ENCODE results near the gene RFX1. TPM values are rescaled to one million over a fixed set of nuclear protein-coding genes. Genes with fewer than 3 reads are reported as not detected.

The RFX1 gene
- total and polyA plus RNA-seq, 9 of the 15 experiments (the other 6 are each of a cell fraction or from before 2014, with no cell fraction given): 0.14 to 19.3 (median 1.2) TPM

- TF ChIP-seq CHD7 (IDR thresholded peaks at IDR 0.05; ENCODE audit: low read depth, low read length) (no peak), MYC (IDR thresholded peaks at IDR 0.05; ENCODE audit: low read depth, low read length) (no peak), MYC (CRISPR knock-in tag; IDR thresholded peaks at IDR 0.05; ENCODE audit: borderline replicate concordance, low read depth) (no peak), NELFE (IDR thresholded peaks at IDR 0.05; ENCODE audit: insufficient read depth, insufficient read length) (no peak), ZBTB7A (IDR thresholded peaks at IDR 0.05; ENCODE audit: borderline replicate concordance, control insufficient read depth, low read depth, low read length) (peak; percentile 76; the same call in 1 of the 2 replicates), JUND (IDR thresholded peaks at IDR 0.05; ENCODE audit: borderline replicate concordance, low read depth, low read length) (no peak), JUND (tag; IDR thresholded peaks at IDR 0.05; ENCODE audit: borderline replicate concordance, low read depth, low read length) (no peak), EHMT2 (IDR thresholded peaks at IDR 0.05) (no peak), BHLHE40 (IDR thresholded peaks at IDR 0.05; ENCODE audit: low read length) (no peak), ZNF124 (CRISPR knock-in tag; IDR thresholded peaks at IDR 0.05) (no peak), ZNF282 (CRISPR knock-in tag; IDR thresholded peaks at IDR 0.05) (no peak), SNAPC5 (CRISPR knock-in tag; IDR thresholded peaks at IDR 0.05) (no peak), PHB (CRISPR knock-in tag; IDR thresholded peaks at IDR 0.05) (no peak), EP400 (IDR thresholded peaks at IDR 0.05) (no peak), ZNF436 (CRISPR knock-in tag; IDR thresholded peaks at IDR 0.05) (no peak), NFXL1 (CRISPR knock-in tag; IDR thresholded peaks at IDR 0.05) (no peak), ZNF695 (CRISPR knock-in tag; IDR thresholded peaks at IDR 0.05) (no peak)
Measured at GRCh38 chr19:13958043-13958442, 48.1 kb downstream of the RFX1 start (continued).
